MCF 10A (cell line): ENCODE data around the gene TBX2. TPM values are rescaled to one million over a fixed set of nuclear protein-coding genes. Genes with fewer than 3 reads are reported as not detected.

Source experiments
- BruUV-seq: library from RNA; stranded (reverse); fragments of 400-500 nt; replicated peaks from 2 replicates; lab custom pipeline; 2021; lab: Mats Ljungman, UMichigan
- CTCF ChIA-PET: fragments of 300-600 bp; sonication (Branson Sonifier 250); formaldehyde crosslinking; extraction: SDS; loops from one replicate; lab custom pipeline; 2021; ENCODE audit warnings: antibody characterized with exemption, inconsistent platforms; lab: Yijun Ruan, JAX
- POLR2A ChIA-PET: fragments of 300-600, 350-650 bp; sonication (Branson Sonifier 250); formaldehyde crosslinking; extraction: SDS; loops from one replicate; lab custom pipeline; 2020; ENCODE audit warnings: antibody characterized with exemption, inconsistent platforms; lab: Yijun Ruan, JAX
- DNase-seq: peaks from one replicate; pipeline ENCODE4 v3.0.0-alpha.2; 2018; ENCODE audit not compliant: unreplicated experiment
- H3K27ac Mint-ChIP-seq: one replicate; pipeline ENCODE4 v1.8.0; 2022; ENCODE audit warnings: mild to moderate bottlenecking, low read depth, mixed read lengths; ENCODE audit not compliant: unreplicated experiment
- H3K27me3 Mint-ChIP-seq: one replicate; pipeline ENCODE4 v1.8.0; 2022; ENCODE audit warnings: mixed read lengths; ENCODE audit not compliant: insufficient read depth, unreplicated experiment
- H3K36me3 Mint-ChIP-seq: one replicate; pipeline ENCODE4 v1.8.0; 2022; ENCODE audit warnings: mild to moderate bottlenecking, moderate library complexity, mixed read lengths; ENCODE audit not compliant: insufficient read depth, unreplicated experiment
- H3K4me1 Mint-ChIP-seq: one replicate; pipeline ENCODE4 v1.8.0; 2022; ENCODE audit warnings: mixed read lengths; ENCODE audit not compliant: insufficient read depth, unreplicated experiment
- H3K4me3 Mint-ChIP-seq: one replicate; pipeline ENCODE4 v1.8.0; 2022; ENCODE audit warnings: mild to moderate bottlenecking, moderate library complexity, mixed read lengths; ENCODE audit not compliant: unreplicated experiment
- H3K9me3 Mint-ChIP-seq: one replicate; pipeline ENCODE4 v1.8.0; 2022; ENCODE audit warnings: mixed read lengths; ENCODE audit not compliant: unreplicated experiment
- CTCF ChIP-seq: fragments of 200-600 bp; IDR thresholded peaks from one replicate; pipeline ENCODE4 v1.8.0; 2022; ENCODE audit warnings: antibody characterized with exemption, mild to moderate bottlenecking; ENCODE audit not compliant: unreplicated experiment
- intact Hi-C: fragments of 100-400 bp; cut with micrococcal nuclease; formaldehyde crosslinking; loops from 2 replicates; pipeline ENCODE4 v1.14.1; 2022
- total RNA-seq: library from RNA; stranded (reverse); gene quantifications from 2 replicates; pipeline ENCODE4 v1.2.3, GENCODE V29; 2022

Gene TBX2
- total RNA-seq, 1 experiment from 2014 or later = 1.5 TPM

- DNase-seq = no peak
- POLR2A ChIA-PET = interaction anchor here (1.5 to 2.4 kb wide), 3 partner anchors 9 to 46 kb away, joined by 4 to 10 read pairs (median 4); partner anchors contain the start of gene TBX2
- no TSS peak for BruUV-seq
- intact Hi-C loops = no loop called here
- H3K27ac Mint-ChIP-seq = peak overlapping the region; percentile 78
- CTCF ChIA-PET = interaction anchor here (0.5 to 1.4 kb wide), 5 partner anchors 10 to 642 kb away, joined by 3 to 4 read pairs (median 3); no protein-coding TSS in a partner anchor
- no peak overlapping the region for H3K4me3 Mint-ChIP-seq
- peaks cover 26% of the 10 kb centered on the region for H3K4me1 Mint-ChIP-seq
- peaks cover 6% of the 10 kb centered on the region for H3K36me3 Mint-ChIP-seq
- TF ChIP-seq CTCF = no peak
- no peaks in the 10 kb centered on the region for H3K27me3 Mint-ChIP-seq
- H3K9me3 Mint-ChIP-seq = no peaks in the 10 kb centered on the region
Observed at GRCh38 chr17:61360318-61360943, 39.2 kb upstream of the TBX2 start.

GRCh38 chr17:61361084-61361483 lies 38.6 kb upstream of the TBX2 start:
- Mint-ChIP-seq H3K36me3 (peaks cover 6% of the 10 kb centered on the region), H3K27ac (peak overlapping the region; percentile 78), H3K9me3 (no peaks in the 10 kb centered on the region), H3K4me1 (peaks cover 25% of the 10 kb centered on the region), H3K4me3 (no peak overlapping the region), H3K27me3 (no peaks in the 10 kb centered on the region)
- peak; percentile 74 for DNase-seq
- no peak for TF ChIP-seq CTCF
- no TSS peak for BruUV-seq
- intact Hi-C loops = no loop called here
- CTCF ChIA-PET = interaction anchor here (0.6 to 1.2 kb wide), 3 partner anchors 9 to 236 kb away, joined by 3 to 4 read pairs (median 3); no protein-coding TSS in a partner anchor
- POLR2A ChIA-PET = interaction anchor here (1.5 to 2.4 kb wide), 3 partner anchors 10 to 47 kb away, joined by 4 to 10 read pairs (median 4); partner anchors contain the start of gene TBX2

GRCh38 chr17:61362396-61362795 lies 37.2 kb upstream of the TBX2 start:
- CTCF ChIA-PET = interaction anchor here (0.9 to 1.3 kb wide), 3 partner anchors 15 to 353 kb away, joined by 3 to 5 read pairs (median 4); no protein-coding TSS in a partner anchor
- Mint-ChIP-seq H3K4me1 (peaks cover 18% of the 10 kb centered on the region), H3K27ac (no peak overlapping the region), H3K36me3 (peaks cover 6% of the 10 kb centered on the region), H3K27me3 (no peaks in the 10 kb centered on the region), H3K9me3 (no peaks in the 10 kb centered on the region), H3K4me3 (no peak overlapping the region)
- no peak for TF ChIP-seq CTCF
- intact Hi-C loops = no loop called here
- DNase-seq = no peak
- BruUV-seq = no TSS peak
- POLR2A ChIA-PET = interaction anchor here (0.7 to 0.9 kb wide), 3 partner anchors 10 to 420 kb away, joined by 3 read pairs; no protein-coding TSS in a partner anchor

- intact Hi-C loops = no loop called here
- CTCF ChIA-PET = interaction anchor here (0.5 to 1.3 kb wide), 2 partner anchors 211 to 354 kb away, joined by 3 to 4 read pairs; no protein-coding TSS in a partner anchor
Observed at GRCh38 chr17:61362852-61363600, 36.6 kb upstream of the TBX2 start.

More at GRCh38 chr17:61362852-61363600, 36.6 kb upstream of the TBX2 start:
- BruUV-seq = no TSS peak
- Mint-ChIP-seq H3K36me3 (peaks cover 6% of the 10 kb centered on the region), H3K27me3 (no peaks in the 10 kb centered on the region), H3K27ac (no peak overlapping the region), H3K4me3 (no peak overlapping the region), H3K4me1 (peaks cover 18% of the 10 kb centered on the region), H3K9me3 (no peaks in the 10 kb centered on the region)
- TF ChIP-seq CTCF = no peak
- POLR2A ChIA-PET = interaction anchor here (0.7 to 1.0 kb wide), 3 partner anchors 19 to 420 kb away, joined by 3 read pairs; no protein-coding TSS in a partner anchor
- DNase-seq = no peak
